HCT116 (cell line): ENCODE data around the gene ZNF488. TPM values are rescaled to one million over a fixed set of nuclear protein-coding genes. Genes with fewer than 3 reads are reported as not detected.

Experiments
- ATAC-seq: fragments of 200-7000 bp; cut with Tn5 transposase; 2 replicates; pipeline ENCODE4 v1.9.1; 2020; ENCODE audit warnings: mild to moderate bottlenecking, moderate library complexity
- BruUV-seq: library from RNA; stranded (reverse); fragments of 400-500 nt; replicated peaks from 2 replicates; lab custom pipeline; 2021; lab: Mats Ljungman, UMichigan
- CTCF ChIA-PET: fragments of 300-600 bp; sonication (Branson Sonifier 250); formaldehyde crosslinking; loops from one replicate; lab custom pipeline; 2021; ENCODE audit warnings: antibody characterized with exemption; lab: Charles Lee
- POLR2A ChIA-PET: fragments of 300-600, 350-600 bp; sonication (Branson Sonifier 250); formaldehyde crosslinking; loops from one replicate; lab custom pipeline; 2021; ENCODE audit warnings: antibody characterized with exemption; lab: Charles Lee
- RAD21 ChIA-PET, 2 experiments: fragments of 300-600 bp; sonication (Branson Sonifier 250); formaldehyde crosslinking; loops; one replicate each; lab custom pipeline; 2023; ENCODE audit warnings: low total read pairs in 2 of 2; ENCODE audit not compliant: uncharacterized antibody in 2 of 2, unreplicated experiment in 2 of 2, low non-redundant PET in 1 of 2; lab: Charles Lee
- DNase-seq: peaks from one replicate; pipeline ENCODE4 v3.0.0-alpha.2; 2010; ENCODE audit warnings: low read depth, low spot score
- H2AFZ ChIP-seq: fragments of 200-600 bp; shearing (Covaris generic), sonication (generic); 2 replicates; pipeline ENCODE4 v1.6.1; 2017; ENCODE audit warnings: low read depth, mixed run types, mixed read lengths, antibody characterized with exemption, low read length; ENCODE audit not compliant: poor library complexity, severe bottlenecking
- H3K27ac ChIP-seq: 2 replicates; pipeline ENCODE4 v1.5.1; 2012; ENCODE audit warnings: low read depth, low read length
- H3K27me3 ChIP-seq: fragments of 200-600 bp; sonication (generic); 2 replicates; pipeline ENCODE4 v1.6.1; 2016; ENCODE audit warnings: mixed run types, low read length, mixed read lengths; ENCODE audit not compliant: insufficient read depth
- H3K36me3 ChIP-seq, 2 experiments: fragments of 200-500 bp in 1 of 2; fragments of 200-600 bp in 1 of 2; sonication (Bioruptor generic) in 1 of 2; sonication (generic) in 1 of 2; 2 replicates each; pipeline versions ENCODE4 v1.5.1 to v1.6.1; 2014 to 2016; ENCODE audit warnings: low read length in 2 of 2, inconsistent platforms in 1 of 2, mixed read lengths in 1 of 2, mixed run types in 1 of 2; ENCODE audit not compliant: insufficient read depth in 2 of 2, control insufficient read depth in 1 of 2
- H3K4me1 ChIP-seq, 2 experiments: fragments of 200-600 bp in 1 of 2; sonication (generic) in 1 of 2; 2 replicates each; pipeline versions ENCODE4 v1.5.1 to v1.6.1; 2012 to 2017; ENCODE audit warnings: low read length in 2 of 2, inconsistent platforms in 1 of 2, mild to moderate bottlenecking in 1 of 2, mixed read lengths in 1 of 2, mixed run types in 1 of 2, moderate library complexity in 1 of 2; ENCODE audit not compliant: insufficient read depth in 2 of 2, control insufficient read depth in 1 of 2
- H3K4me2 ChIP-seq: fragments of 200-600 bp; sonication (generic); 2 replicates; pipeline ENCODE4 v1.6.1; 2017; ENCODE audit warnings: mixed run types, low read length, mixed read lengths
- H3K4me3 ChIP-seq, 2 experiments: fragments of 200-600 bp in 1 of 2; sonication (generic) in 1 of 2; replicated peaks in 1 of 2; 2 replicates each; pipeline ENCODE4 v1.5.1; 2011 to 2016; ENCODE audit warnings: low read length in 2 of 2, control low read depth in 1 of 2, low read depth in 1 of 2, mild to moderate bottlenecking in 1 of 2, mixed read lengths in 1 of 2, mixed run types in 1 of 2
- H3K79me2 ChIP-seq: fragments of 200-600 bp; sonication (generic); 2 replicates; pipeline ENCODE4 v1.6.1; 2017; ENCODE audit warnings: mild to moderate bottlenecking, mixed run types, low read length, moderate library complexity, mixed read lengths; ENCODE audit not compliant: insufficient read depth
- H3K9ac ChIP-seq: fragments of 200-600 bp; sonication (generic); 2 replicates; pipeline ENCODE4 v1.6.1; 2016; ENCODE audit warnings: low read length, mixed read lengths
- H3K9me2 ChIP-seq: fragments of 200-600 bp; sonication (generic), shearing (Covaris generic); 2 replicates; pipeline ENCODE4 v1.6.1; 2017; ENCODE audit warnings: mixed run types, mild to moderate bottlenecking, moderate library complexity; ENCODE audit not compliant: insufficient read depth
- H3K9me3 ChIP-seq, 2 experiments: fragments of 200-500 bp in 1 of 2; fragments of 200-600 bp in 1 of 2; sonication (Bioruptor generic) in 1 of 2; sonication (generic) in 1 of 2; 2 replicates each; pipeline ENCODE4 v1.6.1; 2014 to 2017; ENCODE audit warnings: low read length in 2 of 2, mixed read lengths in 2 of 2, inconsistent platforms in 1 of 2, low read depth in 1 of 2, mild to moderate bottlenecking in 1 of 2, mixed run types in 1 of 2, moderate library complexity in 1 of 2; ENCODE audit not compliant: control insufficient read depth in 1 of 2, insufficient read depth in 1 of 2
- H4K20me1 ChIP-seq: fragments of 200-600 bp; sonication (generic), shearing (Covaris generic); 2 replicates; pipeline ENCODE4 v1.6.1; 2017; ENCODE audit warnings: mixed run types, mild to moderate bottlenecking, moderate library complexity; ENCODE audit not compliant: insufficient read depth
- ATF3 ChIP-seq: IDR thresholded peaks from 2 replicates; pipeline ENCODE4 v1.6.1; 2012
- CEBPB ChIP-seq: IDR thresholded peaks from 2 replicates; pipeline ENCODE4 v1.6.1; 2012; ENCODE audit warnings: low read depth
- EGR1 ChIP-seq: IDR thresholded peaks from 2 replicates; pipeline ENCODE4 v1.6.1; 2012; ENCODE audit warnings: low read depth
- ELF1 ChIP-seq: IDR thresholded peaks from 2 replicates; pipeline ENCODE4 v1.6.1; 2012; ENCODE audit warnings: low read depth, borderline replicate concordance
- EZH2phosphoT487 ChIP-seq: fragments of 200-600 bp; IDR thresholded peaks from 2 replicates; pipeline ENCODE4 v1.6.1; 2018; ENCODE audit warnings: antibody characterized with exemption, borderline replicate concordance
- FOSL1 ChIP-seq: IDR thresholded peaks from 2 replicates; pipeline ENCODE4 v1.6.1; 2012; ENCODE audit warnings: low read depth
- JUND ChIP-seq: IDR thresholded peaks from 2 replicates; pipeline ENCODE4 v1.6.1; 2012
- POLR2A ChIP-seq: IDR thresholded peaks from 2 replicates; pipeline ENCODE4 v1.7.0; 2011; ENCODE audit warnings: borderline replicate concordance; ENCODE audit not compliant: insufficient read depth, insufficient read length; ENCODE audit errors: extremely low read depth
- POLR2AphosphoS5 ChIP-seq: IDR thresholded peaks from 2 replicates; pipeline ENCODE4 v1.6.1; 2011; ENCODE audit warnings: mild to moderate bottlenecking, low read depth, low read length, moderate library complexity
- RAD21 ChIP-seq: IDR thresholded peaks from 2 replicates; pipeline ENCODE4 v1.6.1; 2012; ENCODE audit warnings: low read depth, mild to moderate bottlenecking
- SIN3A ChIP-seq: IDR thresholded peaks from 2 replicates; pipeline ENCODE4 v1.6.1; 2012; ENCODE audit warnings: low read depth
- SP1 ChIP-seq: IDR thresholded peaks from 2 replicates; pipeline ENCODE4 v1.6.1; 2012; ENCODE audit warnings: low read depth
- SRF ChIP-seq: IDR thresholded peaks from 2 replicates; pipeline ENCODE4 v1.6.1; 2012; ENCODE audit warnings: low read depth
- TCF7L2 ChIP-seq: IDR thresholded peaks from 2 replicates; pipeline ENCODE4 v1.7.0; 2011; ENCODE audit warnings: borderline replicate concordance, inconsistent platforms; ENCODE audit not compliant: insufficient read depth, insufficient read length; ENCODE audit errors: extremely low read depth
- YY1 ChIP-seq: IDR thresholded peaks from 2 replicates; pipeline ENCODE4 v1.6.1; 2011; ENCODE audit warnings: low read length, low read depth, moderate library complexity, mild to moderate bottlenecking; ENCODE audit not compliant: insufficient replicate concordance; ENCODE audit errors: extremely low read depth
- ZBTB33 ChIP-seq: IDR thresholded peaks from 2 replicates; pipeline ENCODE4 v1.6.1; 2011; ENCODE audit warnings: mild to moderate bottlenecking, low read length, moderate library complexity; ENCODE audit not compliant: insufficient replicate concordance; ENCODE audit errors: extremely low read depth
- ZFX ChIP-seq: fragments of 450-650 bp; IDR thresholded peaks from 2 replicates; pipeline ENCODE4 v1.6.1; 2017
- ZNF274 ChIP-seq: fragments of 200-500 bp; sonication (Bioruptor generic); IDR thresholded peaks from 2 replicates; pipeline ENCODE4 v1.6.1; 2014; ENCODE audit warnings: mild to moderate bottlenecking, low read depth, low read length, inconsistent platforms
- intact Hi-C: fragments of 100-400 bp; cut with micrococcal nuclease; formaldehyde crosslinking; loops from 2 replicates; pipeline ENCODE4 v1.10.0; 2022
- total RNA-seq: library from RNA; stranded (reverse); gene quantifications from one replicate; pipeline ENCODE4 v1.2.1, GENCODE V29; 2021; ENCODE audit not compliant: unreplicated experiment

ZNF488 gene
- total RNA-seq, 1 experiment from 2014 or later, result 3.9 TPM

DNA sequence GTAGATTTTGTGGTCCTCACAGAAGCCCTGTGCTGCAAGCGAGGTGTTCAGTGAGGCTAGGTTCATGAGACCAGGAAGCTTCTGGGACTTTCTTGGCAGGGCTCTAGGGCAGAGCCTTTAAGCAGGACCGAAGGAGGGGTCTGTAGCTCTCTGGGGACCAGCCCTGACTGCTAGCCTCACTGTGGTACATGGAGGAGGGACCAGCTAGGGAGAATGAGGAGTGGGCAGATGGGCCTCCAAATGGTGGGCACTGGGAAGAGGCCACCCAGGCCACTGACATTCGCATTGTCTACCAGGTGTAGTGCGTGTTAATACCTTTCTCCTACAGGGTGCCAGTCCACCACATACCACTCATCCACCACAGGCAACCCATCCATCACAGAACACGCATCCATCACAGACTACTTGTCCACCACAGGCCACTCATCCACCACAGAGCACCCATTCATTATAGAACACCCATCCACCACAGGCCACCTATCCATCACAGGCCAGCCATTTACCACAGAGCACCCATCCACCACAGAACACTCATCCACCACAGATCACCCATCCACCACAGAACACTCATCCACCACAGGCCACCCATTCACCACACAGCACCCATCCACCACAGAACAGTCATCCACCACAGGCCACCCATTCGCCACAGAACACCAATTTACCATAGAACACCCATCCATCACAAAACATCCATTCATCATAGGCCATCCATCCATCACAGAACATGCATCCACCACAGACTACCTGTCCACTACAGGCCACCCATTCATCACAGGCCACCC, 31.6 kb upstream of the ZNF488 start:
- RAD21 ChIA-PET, result no interaction called here

More for the DNA sequence above, 31.6 kb upstream of the ZNF488 start:
- no peaks in the 10 kb centered on the region for H3K9me2 ChIP-seq
- no peak for TF ChIP-seq TCF7L2
- TF ChIP-seq YY1, result no peak
- no peak for TF ChIP-seq CEBPB
- TF ChIP-seq ELF1, result no peak
- TF ChIP-seq EGR1, result no peak
- TF ChIP-seq SRF, result no peak
- no peak for TF ChIP-seq FOSL1
- no peak for TF ChIP-seq ZFX
- no peak for TF ChIP-seq JUND
- no peak for TF ChIP-seq ZBTB33
- no peak for TF ChIP-seq EZH2phosphoT487
- no peak for TF ChIP-seq RAD21
- no peak for TF ChIP-seq POLR2A
- no peak for TF ChIP-seq POLR2AphosphoS5
- no peak for TF ChIP-seq ATF3
- TF ChIP-seq SP1, result no peak
- no peak for TF ChIP-seq SIN3A
- TF ChIP-seq ZNF274, result no peak
- TF ChIP-seq, all 23 proteins: peak for 0
- BruUV-seq, result no TSS peak
- Histone ChIP-seq H3K9me3 (no peaks in the 10 kb centered on the region), H3K4me3 (no peak overlapping the region), H4K20me1 (no peaks in the 10 kb centered on the region), H3K79me2 (no peaks in the 10 kb centered on the region), H3K36me3 (no peaks in the 10 kb centered on the region), H3K9ac (no peak overlapping the region), H3K27ac (no peak overlapping the region), H3K4me2 (no peak overlapping the region), H3K4me1 (peaks cover 15 to 41% of the 10 kb centered on the region in 2 experiments), H2AFZ (no peak overlapping the region), H3K27me3 (no peaks in the 10 kb centered on the region)
- ATAC-seq (no peak), DNase-seq (no peak)
- intact Hi-C loops, result no loop called here
- CTCF ChIA-PET, result no interaction called here
- POLR2A ChIA-PET, result no interaction called here
